Mesendoderm (in vitro differentiated cells): ENCODE measurements around the gene RERE.

Source experiments
- DNase-seq: peaks from one replicate; pipeline ENCODE4 v3.0.0; 2013
- H2AK5ac ChIP-seq: 2 replicates; pipeline ENCODE4 v1.6.1; 2013; ENCODE audit warnings: low read length, inconsistent platforms
- H2BK120ac ChIP-seq: 2 replicates; pipeline ENCODE4 v1.6.1; 2013; ENCODE audit warnings: low read depth, mild to moderate bottlenecking, low read length, moderate library complexity, mixed read lengths
- H2BK15ac ChIP-seq: replicated peaks from 2 replicates; pipeline ENCODE4 v1.6.1; 2013; ENCODE audit warnings: low read depth, mild to moderate bottlenecking, moderate library complexity
- H2BK5ac ChIP-seq: 2 replicates; pipeline ENCODE4 v1.6.1; 2013; ENCODE audit warnings: low read length, inconsistent platforms
- H3K18ac ChIP-seq: 2 replicates; pipeline ENCODE4 v1.6.1; 2013; ENCODE audit warnings: mild to moderate bottlenecking, low read length, mixed read lengths
- H3K23ac ChIP-seq: one replicate; pipeline ENCODE4 v1.6.1; 2013; ENCODE audit warnings: low read length
- H3K27ac ChIP-seq: 2 replicates; pipeline ENCODE4 v1.5.1; 2013; ENCODE audit warnings: low read depth, mild to moderate bottlenecking, inconsistent platforms, low read length, moderate library complexity
- H3K27me3 ChIP-seq: 2 replicates; pipeline ENCODE4 v1.6.1; 2013; ENCODE audit warnings: low read length, control low read depth, mild to moderate bottlenecking, inconsistent platforms; ENCODE audit not compliant: insufficient read depth, poor library complexity
- H3K36me3 ChIP-seq: 2 replicates; pipeline ENCODE4 v1.6.1; 2013; ENCODE audit warnings: low read length, inconsistent platforms; ENCODE audit not compliant: control insufficient read depth, insufficient read depth
- H3K4ac ChIP-seq: one replicate; pipeline ENCODE4 v1.6.1; 2013; ENCODE audit warnings: low read depth, mild to moderate bottlenecking, low read length, moderate library complexity
- H3K4me1 ChIP-seq: 2 replicates; pipeline ENCODE4 v1.6.1; 2013; ENCODE audit warnings: low read depth, low read length, inconsistent platforms; ENCODE audit not compliant: control insufficient read depth
- H3K4me2 ChIP-seq: 2 replicates; pipeline ENCODE4 v1.6.1; 2013; ENCODE audit warnings: low read length
- H3K4me3 ChIP-seq: 2 replicates; pipeline ENCODE4 v1.5.1; 2013; ENCODE audit warnings: mild to moderate bottlenecking, low read length
- H3K56ac ChIP-seq: one replicate; pipeline ENCODE4 v1.6.1; 2013; ENCODE audit warnings: low read length
- H3K79me1 ChIP-seq: 2 replicates; pipeline ENCODE4 v1.6.1; 2013; ENCODE audit warnings: low read length, inconsistent platforms
- H3K79me2 ChIP-seq: 2 replicates; pipeline ENCODE4 v1.6.1; 2013; ENCODE audit warnings: mild to moderate bottlenecking, low read length; ENCODE audit not compliant: control insufficient read depth, insufficient read depth
- H3K9ac ChIP-seq: 2 replicates; pipeline ENCODE4 v1.6.1; 2013; ENCODE audit warnings: low read length, inconsistent platforms
- H4K5ac ChIP-seq: one replicate; pipeline ENCODE4 v1.6.1; 2013; ENCODE audit warnings: low read length
- H4K8ac ChIP-seq: one replicate; pipeline ENCODE4 v1.6.1; 2013; ENCODE audit warnings: low read depth, mild to moderate bottlenecking, control low read depth, low read length, moderate library complexity
- WGBS: extraction: QIAGEN DNeasy Blood & Tissue Kit; methylation state at CpG from one replicate; pipeline ENCODE4 v1.1.7; 2013; ENCODE audit warnings: low lambda C conversion rate, missing lambda C conversion rate; ENCODE audit not compliant: insufficient coverage; ENCODE audit errors: extremely low coverage; 5-methylcytosine and 5-hydroxymethylcytosine counted together

The RERE gene

GRCh38 chr1:8661185-8662110, 156.0 kb downstream of the RERE start:
- H2AK5ac ChIP-seq, result no peak overlapping the region
- H3K23ac ChIP-seq, result no peak overlapping the region
- H3K4me3 ChIP-seq, result no peak overlapping the region
- no peak overlapping the region for H4K5ac ChIP-seq
- H3K9ac ChIP-seq, result peak overlapping the region; percentile 18
- peaks cover 76% of the 10 kb centered on the region for H3K79me2 ChIP-seq
- H3K36me3 ChIP-seq, result no peaks in the 10 kb centered on the region
- no peak overlapping the region for H3K56ac ChIP-seq
- no CpG with 5 or more reads among the region's 8 CpGs for WGBS
- no peak overlapping the region for H2BK120ac ChIP-seq
- H3K4ac ChIP-seq, result no peak overlapping the region
- H3K4me1 ChIP-seq, result peaks cover 20% of the 10 kb centered on the region
- DNase-seq, result peak; percentile 40
- no peak overlapping the region for H3K18ac ChIP-seq
- H3K4me2 ChIP-seq, result no peak overlapping the region
- H4K8ac ChIP-seq, result no peak overlapping the region
- no peaks in the 10 kb centered on the region for H3K27me3 ChIP-seq
- no peak overlapping the region for H2BK5ac ChIP-seq
- H2BK15ac ChIP-seq, result no peak overlapping the region
- H3K79me1 ChIP-seq, result peaks cover 21% of the 10 kb centered on the region
- H3K27ac ChIP-seq, result no peak overlapping the region

- Histone ChIP-seq H3K4me1 (peaks cover 14% of the 10 kb centered on the region), H2BK5ac (no peak overlapping the region), H3K36me3 (no peaks in the 10 kb centered on the region), H3K27ac (no peak overlapping the region), H3K4me2 (no peak overlapping the region), H3K4ac (no peak overlapping the region), H3K4me3 (no peak overlapping the region), H3K27me3 (no peaks in the 10 kb centered on the region), H2BK120ac (no peak overlapping the region), H4K8ac (peak overlapping the region; percentile 60), H4K5ac (no peak overlapping the region), H2BK15ac (no peak overlapping the region), H3K79me1 (peaks cover 18% of the 10 kb centered on the region), H2AK5ac (no peak overlapping the region), H3K23ac (no peak overlapping the region), H3K79me2 (peaks cover 67% of the 10 kb centered on the region), H3K9ac (no peak overlapping the region), H3K18ac (no peak overlapping the region), H3K56ac (no peak overlapping the region)
- no peak for DNase-seq
- no CpG with 5 or more reads among the region's 5 CpGs for WGBS
These were observed 157.0 kb downstream of the RERE start for GRCh38 chr1:8660411-8660828.

- H3K23ac ChIP-seq, result no peak overlapping the region
- no peak overlapping the region for H2BK120ac ChIP-seq
- no peak overlapping the region for H2AK5ac ChIP-seq
- H3K4me2 ChIP-seq, result no peak overlapping the region
- no peak overlapping the region for H3K4ac ChIP-seq
- peaks cover 11% of the 10 kb centered on the region for H3K4me1 ChIP-seq
- peaks cover 59% of the 10 kb centered on the region for H3K79me2 ChIP-seq
- H3K79me1 ChIP-seq, result peaks cover 15% of the 10 kb centered on the region
- H2BK15ac ChIP-seq, result no peak overlapping the region
- no peak overlapping the region for H3K18ac ChIP-seq
- no peak overlapping the region for H4K8ac ChIP-seq
- H3K27ac ChIP-seq, result no peak overlapping the region
- H4K5ac ChIP-seq, result no peak overlapping the region
- no peak for DNase-seq
- no peaks in the 10 kb centered on the region for H3K36me3 ChIP-seq
- H3K56ac ChIP-seq, result no peak overlapping the region
- no peak overlapping the region for H3K4me3 ChIP-seq
- H3K27me3 ChIP-seq, result no peaks in the 10 kb centered on the region
- no peak overlapping the region for H2BK5ac ChIP-seq
- H3K9ac ChIP-seq, result no peak overlapping the region
These were observed 157.8 kb downstream of the RERE start for GRCh38 chr1:8659593-8659992.

- Histone ChIP-seq H2BK120ac (no peak overlapping the region), H3K23ac (no peak overlapping the region), H3K4me2 (no peak overlapping the region), H2BK5ac (no peak overlapping the region), H4K8ac (no peak overlapping the region), H3K4me3 (no peak overlapping the region), H4K5ac (no peak overlapping the region), H3K27ac (no peak overlapping the region), H3K56ac (no peak overlapping the region), H3K18ac (no peak overlapping the region), H3K27me3 (no peaks in the 10 kb centered on the region), H3K36me3 (no peaks in the 10 kb centered on the region), H2BK15ac (no peak overlapping the region), H3K9ac (no peak overlapping the region), H3K4ac (no peak overlapping the region), H3K79me2 (peaks cover 33% of the 10 kb centered on the region), H2AK5ac (no peak overlapping the region), H3K79me1 (peaks cover 1% of the 10 kb centered on the region), H3K4me1 (no peaks in the 10 kb centered on the region)
- no peak for DNase-seq
- WGBS, result no CpG with 5 or more reads among the region's 4 CpGs
These were observed 163.6 kb downstream of the RERE start for GRCh38 chr1:8653878-8654277.

- Histone ChIP-seq H3K9ac (no peak overlapping the region), H3K4me2 (no peak overlapping the region), H3K27me3 (no peaks in the 10 kb centered on the region), H3K4me3 (no peak overlapping the region), H2BK120ac (no peak overlapping the region), H2BK15ac (no peak overlapping the region), H3K4me1 (no peaks in the 10 kb centered on the region), H4K5ac (no peak overlapping the region), H3K79me2 (peaks cover 29% of the 10 kb centered on the region), H3K56ac (no peak overlapping the region), H3K4ac (no peak overlapping the region), H3K79me1 (peaks cover 1% of the 10 kb centered on the region), H3K23ac (no peak overlapping the region), H4K8ac (no peak overlapping the region), H2AK5ac (no peak overlapping the region), H3K18ac (no peak overlapping the region), H3K27ac (no peak overlapping the region), H2BK5ac (no peak overlapping the region), H3K36me3 (no peaks in the 10 kb centered on the region)
- DNase-seq, result no peak
- no CpG with 5 or more reads among the region's 7 CpGs for WGBS
These were observed 164.9 kb downstream of the RERE start for GRCh38 chr1:8652467-8653046.
